ENCODE data around the gene RASD2. TPM values are rescaled to one million over a fixed set of nuclear protein-coding genes. Genes with fewer than 3 reads are reported as not detected.

Gene RASD2
- total RNA-seq, 1 donor = 0.09 TPM

DNA sequence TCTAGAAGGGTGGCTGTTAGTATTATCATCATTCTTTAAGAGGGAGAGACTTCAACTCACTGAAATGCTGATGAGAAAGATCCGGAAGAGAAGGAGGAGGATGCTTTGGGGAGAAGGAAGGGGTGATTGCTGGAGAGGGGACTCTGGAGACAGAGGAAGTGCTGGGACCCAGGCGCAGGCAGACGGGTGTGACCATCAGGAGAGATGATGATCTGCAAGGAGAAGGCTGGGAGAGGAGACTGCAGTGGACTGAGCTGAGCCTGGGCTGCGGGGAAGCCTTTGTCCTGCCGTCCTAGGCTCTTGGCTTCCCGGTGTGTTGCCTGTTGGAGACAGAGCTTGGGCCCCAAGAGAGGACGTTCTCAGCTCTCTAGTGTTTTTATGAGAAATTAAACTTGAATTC lies 22.6 kb downstream of the RASD2 start:
- TF ChIP-seq, protein P1, sequence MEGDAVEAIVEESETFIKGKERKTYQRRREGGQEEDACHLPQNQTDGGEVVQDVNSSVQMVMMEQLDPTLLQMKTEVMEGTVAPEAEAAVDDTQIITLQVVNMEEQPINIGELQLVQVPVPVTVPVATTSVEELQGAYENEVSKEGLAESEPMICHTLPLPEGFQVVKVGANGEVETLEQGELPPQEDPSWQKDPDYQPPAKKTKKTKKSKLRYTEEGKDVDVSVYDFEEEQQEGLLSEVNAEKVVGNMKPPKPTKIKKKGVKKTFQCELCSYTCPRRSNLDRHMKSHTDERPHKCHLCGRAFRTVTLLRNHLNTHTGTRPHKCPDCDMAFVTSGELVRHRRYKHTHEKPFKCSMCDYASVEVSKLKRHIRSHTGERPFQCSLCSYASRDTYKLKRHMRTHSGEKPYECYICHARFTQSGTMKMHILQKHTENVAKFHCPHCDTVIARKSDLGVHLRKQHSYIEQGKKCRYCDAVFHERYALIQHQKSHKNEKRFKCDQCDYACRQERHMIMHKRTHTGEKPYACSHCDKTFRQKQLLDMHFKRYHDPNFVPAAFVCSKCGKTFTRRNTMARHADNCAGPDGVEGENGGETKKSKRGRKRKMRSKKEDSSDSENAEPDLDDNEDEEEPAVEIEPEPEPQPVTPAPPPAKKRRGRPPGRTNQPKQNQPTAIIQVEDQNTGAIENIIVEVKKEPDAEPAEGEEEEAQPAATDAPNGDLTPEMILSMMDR (IDR thresholded peaks at IDR 0.05; ENCODE audit: insufficient read depth, low read length) = no peak
- no peak for DNase-seq (ENCODE audit: low read depth)
- H3K4me3 ChIP-seq (ENCODE audit: low read depth, low read length) = no peak overlapping the region

- no peak overlapping the region for H3K4me3 ChIP-seq (ENCODE audit: low read depth, low read length)
- peak; percentile 71 for DNase-seq (ENCODE audit: low read depth)
- TF ChIP-seq, protein P1 (IDR thresholded peaks at IDR 0.05; ENCODE audit: insufficient read depth, low read length) = peak; percentile 10
Measured at GRCh38 chr22:35564975-35565867, 24.6 kb downstream of the RASD2 start.

DNA sequence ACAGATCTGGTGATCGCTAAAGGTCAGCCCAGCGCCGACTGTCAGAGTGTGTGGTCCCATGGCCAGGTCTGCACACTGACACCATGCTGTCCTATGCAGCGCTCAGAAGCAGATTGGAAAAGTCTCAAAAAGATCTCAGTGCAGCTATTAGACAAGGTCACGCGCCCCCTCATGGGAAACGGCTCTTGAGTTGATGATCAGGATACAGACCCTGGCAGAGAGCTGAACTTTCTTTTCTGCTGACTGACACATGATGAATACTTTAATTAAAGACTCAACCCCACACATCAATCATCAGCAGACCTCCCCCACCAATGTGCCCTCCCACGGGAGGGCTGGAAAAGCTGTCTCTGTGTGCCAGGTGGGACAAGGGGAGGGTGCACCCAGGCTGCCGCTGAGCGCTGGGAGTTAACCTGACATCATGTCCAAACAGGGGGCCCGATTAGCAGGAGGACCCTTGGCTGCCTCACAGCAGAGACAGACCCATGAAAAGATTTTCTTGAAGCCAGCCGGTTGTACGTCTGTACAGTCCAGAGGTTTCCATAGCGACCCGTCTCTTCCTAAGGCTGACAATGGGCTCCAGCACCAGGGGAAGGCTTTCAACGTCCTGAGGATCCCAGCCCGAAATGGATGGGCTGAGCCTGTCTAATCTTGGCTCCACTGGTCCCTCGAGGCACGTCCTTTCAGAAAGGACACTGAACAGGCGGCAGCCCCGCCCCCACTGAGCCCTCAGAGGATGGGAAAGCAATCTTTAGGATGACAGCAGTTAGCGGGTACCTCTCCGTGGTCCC lies 26.9 kb downstream of the RASD2 start:
- H3K4me3 ChIP-seq (ENCODE audit: low read depth, low read length) = no peak overlapping the region
- DNase-seq (ENCODE audit: low read depth) = no peak
- TF ChIP-seq, protein P1 (IDR thresholded peaks at IDR 0.05; ENCODE audit: insufficient read depth, low read length) = no peak

- peak; percentile 73 for DNase-seq (ENCODE audit: low read depth)
- TF ChIP-seq, protein P1 (IDR thresholded peaks at IDR 0.05; ENCODE audit: insufficient read depth, low read length) = no peak
- H3K4me3 ChIP-seq (ENCODE audit: low read depth, low read length) = no peak overlapping the region
Measured at GRCh38 chr22:35568751-35569739, 28.4 kb downstream of the RASD2 start.

DNA sequence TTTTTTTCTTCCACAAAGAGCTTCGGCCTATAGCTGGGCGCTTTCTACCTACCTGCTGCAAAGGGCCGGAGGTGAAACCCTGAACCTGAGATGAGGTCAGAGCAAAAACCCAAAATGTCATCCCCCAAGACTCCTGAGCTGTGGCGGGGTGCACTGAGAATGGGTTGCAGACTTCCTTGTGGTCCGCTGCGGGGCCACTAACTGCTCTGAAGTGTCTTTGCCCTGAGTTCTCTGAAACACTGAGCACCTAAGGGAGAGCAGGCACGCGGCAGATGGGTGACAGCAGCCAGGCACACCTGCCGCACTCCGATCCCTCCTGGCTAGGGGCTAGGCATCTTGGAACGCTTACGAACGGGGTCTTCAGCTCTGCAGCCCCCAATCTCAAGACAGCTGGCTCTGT lies 29.3 kb downstream of the RASD2 start:
- DNase-seq (ENCODE audit: low read depth) = no peak

More for the DNA sequence above, 29.3 kb downstream of the RASD2 start:
- H3K4me3 ChIP-seq (ENCODE audit: low read depth, low read length) = no peak overlapping the region
- TF ChIP-seq, protein P1 (IDR thresholded peaks at IDR 0.05; ENCODE audit: insufficient read depth, low read length) = no peak

Measured in fibroblast of the aortic adventitia (primary cell).